Heart left ventricle (tissue), 16 donors: Measurements from ENCODE around the gene HSDL1. TPM values are rescaled to one million over a fixed set of nuclear protein-coding genes. Genes with fewer than 3 reads are reported as not detected.
A peak's percentile ranks its signal among the peaks of the same experiment; 100 is the strongest.
"Not testable (repeated sequence)": the region's sequence is repeated elsewhere in the genome, so short reads cannot be mapped to it uniquely, and the experiment has no call there.

ENCODE experiments used
- ATAC-seq, 4 donors: fragments of 200-7000 bp; cut with Tn5 transposase; one replicate each; pipeline ENCODE4 v1.9.1; 2020 to 2022; ENCODE audit warnings: moderate library complexity in 4 of 4, mild to moderate bottlenecking in 3 of 4, moderate number of reproducible peaks in 1 of 4
- DNase-seq, 5 donors: peaks; one replicate each; pipeline ENCODE4 v3.0.0-alpha.2; 2020
- H3K27ac ChIP-seq, 12 donors: fragments of 200-600 bp; sonication (generic) in 4 of 12; one replicate each; pipeline versions ENCODE4 v1.5.0 to v1.8.0; 2016 to 2022; ENCODE audit warnings: mild to moderate bottlenecking in 2 of 12
- H3K27me3 ChIP-seq, 9 donors: fragments of 200-600 bp; sonication (generic) in 2 of 9; one replicate each; pipeline versions ENCODE4 v1.5.1 to v1.8.0; 2016 to 2022; ENCODE audit warnings: mild to moderate bottlenecking in 3 of 9
- H3K36me3 ChIP-seq, 9 donors: fragments of 200-600 bp; sonication (generic) in 2 of 9; one replicate each; pipeline versions ENCODE4 v1.5.0 to v1.8.0; 2018 to 2022; ENCODE audit warnings: mild to moderate bottlenecking in 2 of 9
- H3K4me1 ChIP-seq, 12 donors: fragments of 200-600 bp; sonication (generic) in 4 of 12; one replicate each; pipeline versions ENCODE4 v1.5.0 to v1.8.0; 2016 to 2022; ENCODE audit warnings: mild to moderate bottlenecking in 3 of 12
- H3K4me3 ChIP-seq, 12 donors: fragments of 200-600 bp; sonication (generic) in 4 of 12; one replicate each; pipeline versions ENCODE4 v1.5.0 to v1.8.0; 2017 to 2022; ENCODE audit warnings: mild to moderate bottlenecking in 9 of 12, moderate library complexity in 4 of 12
- H3K9me3 ChIP-seq, 12 donors: fragments of 200-600 bp; sonication (generic) in 4 of 12; one replicate each; pipeline versions ENCODE4 v1.5.0 to v1.8.0; 2016 to 2022; ENCODE audit warnings: mild to moderate bottlenecking in 1 of 12
- POLR2A ChIP-seq, 2 donors: fragments of 450-650 bp; IDR thresholded peaks; one replicate each; pipeline ENCODE4 v1.6.1; 2017; ENCODE audit warnings: antibody characterized with exemption in 2 of 2, mild to moderate bottlenecking in 2 of 2, moderate library complexity in 2 of 2
- WGBS, 4 donors: extraction: QIAGEN DNeasy Blood & Tissue Kit in 2 of 4; methylation state at CpG; one replicate each; pipeline versions ENCODE4 v1.1.5 to v1.1.7; 2013 to 2018; 5-methylcytosine and 5-hydroxymethylcytosine counted together
- intact Hi-C, 10 donors: fragments of 100-400 bp; cut with DNase I; formaldehyde crosslinking; loops; one replicate each; pipeline versions ENCODE4 v1.11.1 to v1.14.2; 2022
- polyA plus RNA-seq, 2 donors: library from polyadenylated mRNA; stranded (reverse); fragments of 200-250 nt; gene quantifications; one replicate each; pipeline ENCODE4 v1.2.3, GENCODE V29; 2013
- total RNA-seq, 9 donors: library from RNA; depleted of rRNA in 2 of 9; stranded (reverse); fragments of >200 nt in 2 of 9; fragmentation: NEBNext Ultra II Directional in 3 of 9; extraction: Animal tissue kit (Norgen Biotek cat#: 25700) in 3 of 9; gene quantifications; one replicate each; pipeline versions ENCODE4 v1.1.0 to v1.2.4, GENCODE V29; 2016 to 2023
- TF ChIP-seq, protein P1 (sequence below), 12 donors: fragments of 200-600 bp; sonication (generic) in 4 of 12; IDR thresholded peaks; one replicate each; pipeline versions ENCODE4 v1.5.0 to v1.8.0; 2018 to 2022; ENCODE audit warnings: antibody characterized with exemption in 12 of 12, mild to moderate bottlenecking in 5 of 12
- donor health status: ischemic (EF 13 %, LVEDD 7.1; RV severe dilation, severe dysfunction).
- donor health status: healthy with polysubstance abuse.
- donor health status: DM: no; HTN: yes; CAD: no.
- donor health status: DM: no; HTN: no; CAD: no.
- donor health status: ischemic (EF 25% LVEDD 6.9; RV normal size, moderate dysfunction).
- donor health status: ischemic (EF 25% LVEDD 5.7; RV mildly dilated, moderate dysfunction).
- donor health status: healthy.
- donor health status: DM: yes; HTN: yes; CAD: no.
- donor health status: ischemic (EF 35%, LVEDD 5.7; RV mildly dilated, moderate dysfunction).
- donor health status: nonischemic (EF 11% LVEDD 7.7; RV severe dilation, severe dysfunction).
- donor health status: DM: yes; HTN: yes; CAD: no.
- donor health status: PGD.
- donor health status: ischemic (EF 29% LVEDD 5.4; RV normal size, mild dysfunction).
- donor health status: nonischemic (EF 23%, LVEDD 6.1; RV moderate dilation, normal function).

Gene HSDL1
- total and polyA plus RNA-seq, 11 donors = 12.8 to 46.8 (median 23.1) TPM

- WGBS, 4 donors = 92 to 96% (median 95%) methylated on average over 7 of the region's 7 CpGs
- H3K36me3 ChIP-seq = peaks cover 0 to 56% (median 35%) of the 10 kb centered on the region in 9 donors
Observed at GRCh38 chr16:84124257-84125073, 20.5 kb downstream of the HSDL1 start.

GRCh38 chr16:84121007-84121406, 24.0 kb downstream of the HSDL1 start:
- H3K27ac ChIP-seq = no peak overlapping the region
- ATAC-seq (no peak), DNase-seq (peak in 1 of 5 donors; percentile 17)
- 89 to 93% (median 92%) methylated on average over 10 of the region's 10 CpGs for WGBS, 4 donors
- H3K27me3 ChIP-seq = no peaks in the 10 kb centered on the region
- intact Hi-C loops = no loop called here
- no peak overlapping the region for H3K4me3 ChIP-seq
- TF ChIP-seq, protein P1, sequence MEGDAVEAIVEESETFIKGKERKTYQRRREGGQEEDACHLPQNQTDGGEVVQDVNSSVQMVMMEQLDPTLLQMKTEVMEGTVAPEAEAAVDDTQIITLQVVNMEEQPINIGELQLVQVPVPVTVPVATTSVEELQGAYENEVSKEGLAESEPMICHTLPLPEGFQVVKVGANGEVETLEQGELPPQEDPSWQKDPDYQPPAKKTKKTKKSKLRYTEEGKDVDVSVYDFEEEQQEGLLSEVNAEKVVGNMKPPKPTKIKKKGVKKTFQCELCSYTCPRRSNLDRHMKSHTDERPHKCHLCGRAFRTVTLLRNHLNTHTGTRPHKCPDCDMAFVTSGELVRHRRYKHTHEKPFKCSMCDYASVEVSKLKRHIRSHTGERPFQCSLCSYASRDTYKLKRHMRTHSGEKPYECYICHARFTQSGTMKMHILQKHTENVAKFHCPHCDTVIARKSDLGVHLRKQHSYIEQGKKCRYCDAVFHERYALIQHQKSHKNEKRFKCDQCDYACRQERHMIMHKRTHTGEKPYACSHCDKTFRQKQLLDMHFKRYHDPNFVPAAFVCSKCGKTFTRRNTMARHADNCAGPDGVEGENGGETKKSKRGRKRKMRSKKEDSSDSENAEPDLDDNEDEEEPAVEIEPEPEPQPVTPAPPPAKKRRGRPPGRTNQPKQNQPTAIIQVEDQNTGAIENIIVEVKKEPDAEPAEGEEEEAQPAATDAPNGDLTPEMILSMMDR (IDR thresholded peaks at IDR 0.05) = no peak
- no peak for TF ChIP-seq POLR2A (IDR thresholded peaks at IDR 0.05)
- H3K36me3 ChIP-seq = peaks cover 0 to 30% (median 21%) of the 10 kb centered on the region in 9 donors
- H3K9me3 ChIP-seq = no peaks in the 10 kb centered on the region
- H3K4me1 ChIP-seq = peaks cover 0 to 8% (median 7%) of the 10 kb centered on the region in 12 donors

More at GRCh38 chr16:84124257-84125073, 20.5 kb downstream of the HSDL1 start:
- H3K27ac ChIP-seq = no peak overlapping the region
- no peak for TF ChIP-seq POLR2A (IDR thresholded peaks at IDR 0.05)
- TF ChIP-seq, protein P1 (IDR thresholded peaks at IDR 0.05) = no peak
- DNase-seq (no peak), ATAC-seq (no peak)
- intact Hi-C loops = no loop called here
- H3K9me3 ChIP-seq = no peaks in the 10 kb centered on the region
- H3K4me3 ChIP-seq = no peak overlapping the region
- H3K4me1 ChIP-seq = no peaks in the 10 kb centered on the region
- H3K27me3 ChIP-seq = no peaks in the 10 kb centered on the region

GRCh38 chr16:84120023-84120422, 25.0 kb downstream of the HSDL1 start:
- Histone ChIP-seq H3K9me3 (no peaks in the 10 kb centered on the region), H3K36me3 (peaks cover 0 to 30% (median 19%) of the 10 kb centered on the region in 9 donors), H3K4me3 (no peak overlapping the region), H3K4me1 (peaks cover 0 to 17% (median 15%) of the 10 kb centered on the region in 12 donors), H3K27me3 (no peaks in the 10 kb centered on the region), H3K27ac (no peak overlapping the region)
- TF ChIP-seq POLR2A (IDR thresholded peaks at IDR 0.05) = no peak
- TF ChIP-seq, protein P1 (IDR thresholded peaks at IDR 0.05) = no peak
- no peak for ATAC-seq
- DNase-seq = peak in 1 of 5 donors; percentile 23
- WGBS, 4 donors = 73 to 86% (median 76%) methylated on average over 4 to 5 of the region's 5 CpGs
- intact Hi-C loops = no loop called here

GRCh38 chr16:84119368-84119767, 25.6 kb downstream of the HSDL1 start:
- intact Hi-C loops = loop anchor here in 1 of 10 donors (5.0 kb wide), 1 partner anchor 68 kb away; the partner anchor contains the start of gene TAF1C
- WGBS, 4 donors = 90 to 94% (median 92%) methylated on average over 10 to 13 of the region's 13 CpGs
- Histone ChIP-seq H3K4me1 (peaks cover 0 to 23% (median 16%) of the 10 kb centered on the region in 12 donors), H3K9me3 (no peaks in the 10 kb centered on the region), H3K27me3 (no peaks in the 10 kb centered on the region), H3K27ac (no peak overlapping the region), H3K4me3 (no peak overlapping the region), H3K36me3 (peaks cover 0 to 27% (median 18%) of the 10 kb centered on the region in 9 donors)
- TF ChIP-seq, protein P1 (IDR thresholded peaks at IDR 0.05) = no peak
- no peak for TF ChIP-seq POLR2A (IDR thresholded peaks at IDR 0.05)
- peak in 1 of 5 donors; percentile 21 for DNase-seq
- ATAC-seq = no peak

GRCh38 chr16:84118315-84118714, 26.7 kb downstream of the HSDL1 start:
- intact Hi-C loops = loop anchor here in 1 of 10 donors (5.0 kb wide), 1 partner anchor 69 kb away; the partner anchor contains the start of gene TAF1C
- H3K27me3 ChIP-seq, H3K9me3 ChIP-seq, H3K27ac ChIP-seq, H3K4me3 ChIP-seq, ATAC-seq: not testable (repeated sequence)
- Histone ChIP-seq H3K36me3 (peaks cover 0 to 17% (median 10%) of the 10 kb centered on the region in 9 donors), H3K4me1 (peaks cover 0 to 27% (median 18%) of the 10 kb centered on the region in 12 donors)
- WGBS, 4 donors = 92 to 96% (median 93%) methylated on average over 5 of the region's 5 CpGs
- DNase-seq = peak in 1 of 5 donors; percentile 7
